H1 (cell line): Measurements from ENCODE around the gene IREB2. TPM values are rescaled to one million over a fixed set of nuclear protein-coding genes. Genes with fewer than 3 reads are reported as not detected.

Experiments used
- CTBP2 ChIP-seq: IDR thresholded peaks from 2 replicates; pipeline ENCODE4 v1.7.0; 2011; ENCODE audit warnings: borderline replicate concordance, mild to moderate bottlenecking, moderate library complexity, mixed read lengths, low read length; ENCODE audit not compliant: insufficient read depth, insufficient read length
- FOSL1 ChIP-seq: IDR thresholded peaks from 2 replicates; pipeline ENCODE4 v1.6.1; 2011; ENCODE audit warnings: mild to moderate bottlenecking, low read depth, low read length, moderate library complexity; ENCODE audit not compliant: insufficient read depth
- GTF2F1 ChIP-seq: IDR thresholded peaks from 2 replicates; pipeline ENCODE4 v1.6.1; 2012; ENCODE audit warnings: low read depth, low read length, improper control_type of control experiment, borderline replicate concordance
- KDM1A ChIP-seq: fragments of 200-600, 300-600 bp; sonication (generic); IDR thresholded peaks from 2 replicates; pipeline ENCODE4 v1.7.1; 2016; ENCODE audit warnings: mild to moderate bottlenecking, low read length, borderline replicate concordance
- RFX5 ChIP-seq: IDR thresholded peaks from 2 replicates; pipeline ENCODE4 v1.6.1; 2011; ENCODE audit warnings: low read depth, low read length, improper control_type of control experiment, borderline replicate concordance
- SAP30 ChIP-seq: fragments of 300-600 bp; sonication (generic); IDR thresholded peaks from 2 replicates; pipeline ENCODE4 v1.7.1; 2012; ENCODE audit warnings: low read length, moderate library complexity, mild to moderate bottlenecking, inconsistent platforms; ENCODE audit not compliant: insufficient read depth, insufficient replicate concordance
- SIN3A ChIP-seq, 2 experiments: IDR thresholded peaks in 1 of 2; conservative IDR thresholded peaks in 1 of 2; 2 replicates each; pipeline ENCODE4 v1.6.1; 2011 to 2012; ENCODE audit warnings: low read length in 2 of 2, improper control_type of control experiment in 1 of 2, low read depth in 1 of 2, mild to moderate bottlenecking in 1 of 2
- SIRT6 ChIP-seq: IDR thresholded peaks from one replicate; pipeline ENCODE4 v1.7.1; 2012; ENCODE audit warnings: low read length, inconsistent platforms
- SP1 ChIP-seq: IDR thresholded peaks from 2 replicates; pipeline ENCODE4 v1.6.1; 2011; ENCODE audit warnings: low read depth, low read length
- SRF ChIP-seq: IDR thresholded peaks from 2 replicates; pipeline ENCODE4 v1.6.1; 2011; ENCODE audit warnings: mild to moderate bottlenecking, low read depth, low read length, moderate library complexity
- TCF12 ChIP-seq: IDR thresholded peaks from 2 replicates; pipeline ENCODE4 v1.6.1; 2011; ENCODE audit warnings: low read depth, mild to moderate bottlenecking, low read length
- polyA plus RNA-seq, 7 experiments: library from polyadenylated mRNA; depleted of rRNA in 3 of 7; stranded (reverse) in 5 of 7; unstranded in 2 of 7; fragments of >200 nt in 5 of 7; fragments of 200-250 nt in 2 of 7; gene quantifications; 1 replicate in 5 of 7; 2 replicates in 1 of 7; 4 replicates in 1 of 7; pipeline versions ENCODE4 v1.2.1 to v1.2.3, GENCODE V29; 2011 to 2013; ENCODE audit warnings: missing spikeins in 2 of 7, mixed read lengths in 2 of 7
- total RNA-seq: library from RNA; stranded (reverse); fragmentation: NEBNext Ultra II Directional; extraction: Animal tissue kit (Norgen Biotek cat#: 25700); gene quantifications from 2 replicates; pipeline ENCODE4 v1.2.1, GENCODE V29; 2021
- TF ChIP-seq, protein P1 (sequence below): fragments of 300-600 bp; sonication (generic); IDR thresholded peaks from 2 replicates; pipeline ENCODE4 v1.7.1; 2012; ENCODE audit warnings: low read length, moderate library complexity, mild to moderate bottlenecking, inconsistent platforms; ENCODE audit not compliant: insufficient replicate concordance

Gene IREB2
- total and polyA plus RNA-seq, 2 of the 8 experiments (the other 6 are each of a cell fraction or from before 2014, with no cell fraction given), result 21.0 to 103 TPM

DNA sequence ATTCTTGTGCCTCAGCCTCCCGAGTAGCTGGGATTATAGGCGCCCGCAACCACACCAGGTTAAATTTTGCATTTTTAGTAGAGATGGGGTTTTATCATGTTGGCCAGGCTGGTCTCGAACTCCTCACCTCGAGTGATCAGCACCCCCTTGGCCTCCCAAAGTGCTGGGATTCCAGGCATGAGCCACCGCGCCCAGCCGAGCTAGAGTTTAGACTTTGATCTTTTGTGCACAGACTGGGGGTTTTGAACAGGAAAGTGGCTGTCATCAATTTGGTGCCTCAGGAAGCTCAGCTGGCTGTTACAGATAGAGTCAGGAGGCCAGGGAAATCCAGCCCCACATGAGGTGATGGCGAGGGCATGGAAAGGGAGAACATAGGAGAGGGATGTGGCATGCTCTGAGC is 19.3 kb upstream of the IREB2 start (continued):
- TF ChIP-seq, protein P1, sequence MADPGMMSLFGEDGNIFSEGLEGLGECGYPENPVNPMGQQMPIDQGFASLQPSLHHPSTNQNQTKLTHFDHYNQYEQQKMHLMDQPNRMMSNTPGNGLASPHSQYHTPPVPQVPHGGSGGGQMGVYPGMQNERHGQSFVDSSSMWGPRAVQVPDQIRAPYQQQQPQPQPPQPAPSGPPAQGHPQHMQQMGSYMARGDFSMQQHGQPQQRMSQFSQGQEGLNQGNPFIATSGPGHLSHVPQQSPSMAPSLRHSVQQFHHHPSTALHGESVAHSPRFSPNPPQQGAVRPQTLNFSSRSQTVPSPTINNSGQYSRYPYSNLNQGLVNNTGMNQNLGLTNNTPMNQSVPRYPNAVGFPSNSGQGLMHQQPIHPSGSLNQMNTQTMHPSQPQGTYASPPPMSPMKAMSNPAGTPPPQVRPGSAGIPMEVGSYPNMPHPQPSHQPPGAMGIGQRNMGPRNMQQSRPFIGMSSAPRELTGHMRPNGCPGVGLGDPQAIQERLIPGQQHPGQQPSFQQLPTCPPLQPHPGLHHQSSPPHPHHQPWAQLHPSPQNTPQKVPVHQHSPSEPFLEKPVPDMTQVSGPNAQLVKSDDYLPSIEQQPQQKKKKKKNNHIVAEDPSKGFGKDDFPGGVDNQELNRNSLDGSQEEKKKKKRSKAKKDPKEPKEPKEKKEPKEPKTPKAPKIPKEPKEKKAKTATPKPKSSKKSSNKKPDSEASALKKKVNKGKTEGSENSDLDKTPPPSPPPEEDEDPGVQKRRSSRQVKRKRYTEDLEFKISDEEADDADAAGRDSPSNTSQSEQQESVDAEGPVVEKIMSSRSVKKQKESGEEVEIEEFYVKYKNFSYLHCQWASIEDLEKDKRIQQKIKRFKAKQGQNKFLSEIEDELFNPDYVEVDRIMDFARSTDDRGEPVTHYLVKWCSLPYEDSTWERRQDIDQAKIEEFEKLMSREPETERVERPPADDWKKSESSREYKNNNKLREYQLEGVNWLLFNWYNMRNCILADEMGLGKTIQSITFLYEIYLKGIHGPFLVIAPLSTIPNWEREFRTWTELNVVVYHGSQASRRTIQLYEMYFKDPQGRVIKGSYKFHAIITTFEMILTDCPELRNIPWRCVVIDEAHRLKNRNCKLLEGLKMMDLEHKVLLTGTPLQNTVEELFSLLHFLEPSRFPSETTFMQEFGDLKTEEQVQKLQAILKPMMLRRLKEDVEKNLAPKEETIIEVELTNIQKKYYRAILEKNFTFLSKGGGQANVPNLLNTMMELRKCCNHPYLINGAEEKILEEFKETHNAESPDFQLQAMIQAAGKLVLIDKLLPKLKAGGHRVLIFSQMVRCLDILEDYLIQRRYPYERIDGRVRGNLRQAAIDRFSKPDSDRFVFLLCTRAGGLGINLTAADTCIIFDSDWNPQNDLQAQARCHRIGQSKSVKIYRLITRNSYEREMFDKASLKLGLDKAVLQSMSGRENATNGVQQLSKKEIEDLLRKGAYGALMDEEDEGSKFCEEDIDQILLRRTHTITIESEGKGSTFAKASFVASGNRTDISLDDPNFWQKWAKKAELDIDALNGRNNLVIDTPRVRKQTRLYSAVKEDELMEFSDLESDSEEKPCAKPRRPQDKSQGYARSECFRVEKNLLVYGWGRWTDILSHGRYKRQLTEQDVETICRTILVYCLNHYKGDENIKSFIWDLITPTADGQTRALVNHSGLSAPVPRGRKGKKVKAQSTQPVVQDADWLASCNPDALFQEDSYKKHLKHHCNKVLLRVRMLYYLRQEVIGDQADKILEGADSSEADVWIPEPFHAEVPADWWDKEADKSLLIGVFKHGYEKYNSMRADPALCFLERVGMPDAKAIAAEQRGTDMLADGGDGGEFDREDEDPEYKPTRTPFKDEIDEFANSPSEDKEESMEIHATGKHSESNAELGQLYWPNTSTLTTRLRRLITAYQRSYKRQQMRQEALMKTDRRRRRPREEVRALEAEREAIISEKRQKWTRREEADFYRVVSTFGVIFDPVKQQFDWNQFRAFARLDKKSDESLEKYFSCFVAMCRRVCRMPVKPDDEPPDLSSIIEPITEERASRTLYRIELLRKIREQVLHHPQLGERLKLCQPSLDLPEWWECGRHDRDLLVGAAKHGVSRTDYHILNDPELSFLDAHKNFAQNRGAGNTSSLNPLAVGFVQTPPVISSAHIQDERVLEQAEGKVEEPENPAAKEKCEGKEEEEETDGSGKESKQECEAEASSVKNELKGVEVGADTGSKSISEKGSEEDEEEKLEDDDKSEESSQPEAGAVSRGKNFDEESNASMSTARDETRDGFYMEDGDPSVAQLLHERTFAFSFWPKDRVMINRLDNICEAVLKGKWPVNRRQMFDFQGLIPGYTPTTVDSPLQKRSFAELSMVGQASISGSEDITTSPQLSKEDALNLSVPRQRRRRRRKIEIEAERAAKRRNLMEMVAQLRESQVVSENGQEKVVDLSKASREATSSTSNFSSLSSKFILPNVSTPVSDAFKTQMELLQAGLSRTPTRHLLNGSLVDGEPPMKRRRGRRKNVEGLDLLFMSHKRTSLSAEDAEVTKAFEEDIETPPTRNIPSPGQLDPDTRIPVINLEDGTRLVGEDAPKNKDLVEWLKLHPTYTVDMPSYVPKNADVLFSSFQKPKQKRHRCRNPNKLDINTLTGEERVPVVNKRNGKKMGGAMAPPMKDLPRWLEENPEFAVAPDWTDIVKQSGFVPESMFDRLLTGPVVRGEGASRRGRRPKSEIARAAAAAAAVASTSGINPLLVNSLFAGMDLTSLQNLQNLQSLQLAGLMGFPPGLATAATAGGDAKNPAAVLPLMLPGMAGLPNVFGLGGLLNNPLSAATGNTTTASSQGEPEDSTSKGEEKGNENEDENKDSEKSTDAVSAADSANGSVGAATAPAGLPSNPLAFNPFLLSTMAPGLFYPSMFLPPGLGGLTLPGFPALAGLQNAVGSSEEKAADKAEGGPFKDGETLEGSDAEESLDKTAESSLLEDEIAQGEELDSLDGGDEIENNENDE, result no peak
- TF ChIP-seq KDM1A (no peak), SP1 (no peak), CTBP2 (no peak), SAP30 (no peak), FOSL1 (no peak), SIN3A (conservative IDR thresholded peaks at IDR 0.05 in 1 of 2, IDR thresholded peaks at IDR 0.05 in 1 of 2; ENCODE audit: low read depth in 1 of 2, low read length in 2 of 2) (no peak), SIRT6 (no peak), RFX5 (no peak), GTF2F1 (no peak), SRF (no peak), TCF12 (no peak)
